ENCODE data around the gene ADAMTS16.

Gene ADAMTS16

GRCh38 chr5:5139777-5140478 lies at the start of gene ADAMTS16:
Gene ADAMTS16, plus strand, starts transcription at chr5:5140330. Its CDS starts 138 bp downstream, at chr5:5140468.
- ATAC-seq (no peak), DNase-seq (no peak)
- Mint-ChIP-seq H3K4me3 (peak within 1 kb of the TSS in 1 of 2 donors; percentile 29), H3K4me1 (peaks cover 8% of the 10 kb centered on the region), H3K27me3 (peaks cover 44% of the 10 kb centered on the region), H3K27ac (no peak within 1 kb of the TSS), H3K9me3 (no peaks in the 10 kb centered on the region)

- Mint-ChIP-seq H3K9me3 (no peaks in the 10 kb centered on the region), H3K27me3 (no peaks in the 10 kb centered on the region)
Observed at GRCh38 chr5:5092149-5092548, 48.0 kb upstream of the ADAMTS16 start.

GRCh38 chr5:5100635-5101034 lies 39.5 kb upstream of the ADAMTS16 start:
- no peak overlapping the region for H3K27ac Mint-ChIP-seq
- H3K4me3 Mint-ChIP-seq, result no peak overlapping the region
- H3K9me3 Mint-ChIP-seq, result peaks cover 5 to 22% of the 10 kb centered on the region in 2 donors
- H3K27me3 Mint-ChIP-seq, result no peaks in the 10 kb centered on the region
- ATAC-seq (no peak), DNase-seq (no peak)
- no peaks in the 10 kb centered on the region for H3K4me1 Mint-ChIP-seq

More at GRCh38 chr5:5092149-5092548, 48.0 kb upstream of the ADAMTS16 start:
- H3K27ac Mint-ChIP-seq, result no peak overlapping the region
- H3K4me3 Mint-ChIP-seq, result no peak overlapping the region
- ATAC-seq, result no peak
- no peak for DNase-seq
- H3K4me1 Mint-ChIP-seq, result no peaks in the 10 kb centered on the region

- Mint-ChIP-seq H3K27me3 (no peaks in the 10 kb centered on the region), H3K4me3 (no peak overlapping the region), H3K9me3 (peaks cover 5 to 22% of the 10 kb centered on the region in 2 donors), H3K4me1 (no peaks in the 10 kb centered on the region), H3K27ac (no peak overlapping the region)
- DNase-seq (no peak), ATAC-seq (no peak)
Observed at GRCh38 chr5:5101676-5102075, 38.5 kb upstream of the ADAMTS16 start.

GRCh38 chr5:5103245-5103644 lies 36.9 kb upstream of the ADAMTS16 start:
- Mint-ChIP-seq H3K4me1 (no peaks in the 10 kb centered on the region), H3K27me3 (no peaks in the 10 kb centered on the region), H3K27ac (no peak overlapping the region), H3K9me3 (peaks cover 5 to 22% of the 10 kb centered on the region in 2 donors), H3K4me3 (no peak overlapping the region)
- DNase-seq (no peak), ATAC-seq (no peak)

GRCh38 chr5:5104550-5104949 lies 35.6 kb upstream of the ADAMTS16 start:
- DNase-seq (no peak), ATAC-seq (no peak)
- Mint-ChIP-seq H3K27ac (no peak overlapping the region), H3K4me1 (no peaks in the 10 kb centered on the region), H3K4me3 (no peak overlapping the region), H3K9me3 (peaks cover 0 to 16% of the 10 kb centered on the region in 2 donors), H3K27me3 (no peaks in the 10 kb centered on the region)

GRCh38 chr5:5105531-5105930 lies 34.6 kb upstream of the ADAMTS16 start:
- Mint-ChIP-seq H3K27me3 (no peaks in the 10 kb centered on the region), H3K9me3 (peaks cover 0 to 16% of the 10 kb centered on the region in 2 donors), H3K27ac (no peak overlapping the region), H3K4me1 (no peaks in the 10 kb centered on the region), H3K4me3 (no peak overlapping the region)
- DNase-seq, result no peak
- ATAC-seq, result no peak

GRCh38 chr5:5116956-5117355 lies 23.2 kb upstream of the ADAMTS16 start:
- Mint-ChIP-seq H3K9me3 (peaks cover 14 to 24% of the 10 kb centered on the region in 2 donors), H3K27me3 (peaks cover 9% of the 10 kb centered on the region), H3K4me1 (no peaks in the 10 kb centered on the region), H3K27ac (no peak overlapping the region), H3K4me3 (no peak overlapping the region)
- no peak for DNase-seq
- peak; percentile 82 for ATAC-seq

- Mint-ChIP-seq H3K27ac (no peak overlapping the region), H3K4me1 (no peaks in the 10 kb centered on the region), H3K9me3 (peaks cover 1 to 18% of the 10 kb centered on the region in 2 donors), H3K4me3 (no peak overlapping the region), H3K27me3 (peaks cover 14% of the 10 kb centered on the region)
- ATAC-seq (no peak), DNase-seq (no peak)
Observed at GRCh38 chr5:5122776-5123175, 17.4 kb upstream of the ADAMTS16 start.

- no peak for ATAC-seq
- Mint-ChIP-seq H3K4me3 (no peak overlapping the region), H3K9me3 (peaks cover 0 to 8% of the 10 kb centered on the region in 2 donors), H3K4me1 (no peaks in the 10 kb centered on the region), H3K27me3 (peaks cover 14% of the 10 kb centered on the region), H3K27ac (no peak overlapping the region)
- no peak for DNase-seq
Observed at GRCh38 chr5:5124231-5124630, 15.9 kb upstream of the ADAMTS16 start.

GRCh38 chr5:5126444-5126843 lies 13.7 kb upstream of the ADAMTS16 start:
- no peaks in the 10 kb centered on the region for H3K4me1 Mint-ChIP-seq
- H3K27ac Mint-ChIP-seq, result no peak overlapping the region
- H3K9me3 Mint-ChIP-seq, result no peaks in the 10 kb centered on the region
- no peak overlapping the region for H3K4me3 Mint-ChIP-seq
- H3K27me3 Mint-ChIP-seq, result peaks cover 6% of the 10 kb centered on the region
- no peak for ATAC-seq
- DNase-seq, result no peak

GRCh38 chr5:5128766-5129165 lies 11.4 kb upstream of the ADAMTS16 start:
- no peak for ATAC-seq
- peaks cover 0 to 3% of the 10 kb centered on the region in 2 donors for H3K9me3 Mint-ChIP-seq
- DNase-seq, result no peak
- H3K27ac Mint-ChIP-seq, result no peak overlapping the region
- H3K27me3 Mint-ChIP-seq, result peaks cover 6% of the 10 kb centered on the region
- H3K4me3 Mint-ChIP-seq, result no peak overlapping the region
- H3K4me1 Mint-ChIP-seq, result no peaks in the 10 kb centered on the region

GRCh38 chr5:5132234-5132633 lies 7.9 kb upstream of the ADAMTS16 start:
- DNase-seq (no peak), ATAC-seq (no peak)
- Mint-ChIP-seq H3K4me3 (no peak overlapping the region), H3K27me3 (no peaks in the 10 kb centered on the region), H3K4me1 (no peaks in the 10 kb centered on the region), H3K27ac (no peak overlapping the region), H3K9me3 (peaks cover 0 to 8% of the 10 kb centered on the region in 2 donors)

GRCh38 chr5:5132693-5133295 lies 7.3 kb upstream of the ADAMTS16 start:
- ATAC-seq (no peak), DNase-seq (no peak)
- Mint-ChIP-seq H3K4me3 (no peak overlapping the region), H3K27ac (no peak overlapping the region), H3K9me3 (peaks cover 0 to 8% of the 10 kb centered on the region in 2 donors), H3K27me3 (no peaks in the 10 kb centered on the region), H3K4me1 (no peaks in the 10 kb centered on the region)

- H3K9me3 Mint-ChIP-seq, result peaks cover 0 to 8% of the 10 kb centered on the region in 2 donors
- ATAC-seq, result no peak
- peaks cover 12% of the 10 kb centered on the region for H3K27me3 Mint-ChIP-seq
- H3K27ac Mint-ChIP-seq, result no peak overlapping the region
- DNase-seq, result no peak
- no peak overlapping the region for H3K4me3 Mint-ChIP-seq
- H3K4me1 Mint-ChIP-seq, result no peaks in the 10 kb centered on the region
Observed at GRCh38 chr5:5134107-5134506, 6.0 kb upstream of the ADAMTS16 start.

- peaks cover 27% of the 10 kb centered on the region for H3K27me3 Mint-ChIP-seq
- ATAC-seq, result no peak
- H3K9me3 Mint-ChIP-seq, result peaks cover 0 to 8% of the 10 kb centered on the region in 2 donors
Observed at GRCh38 chr5:5135957-5136676, 4.0 kb upstream of the ADAMTS16 start.

More at GRCh38 chr5:5135957-5136676, 4.0 kb upstream of the ADAMTS16 start:
- H3K27ac Mint-ChIP-seq, result no peak overlapping the region
- peaks cover 6% of the 10 kb centered on the region for H3K4me1 Mint-ChIP-seq
- no peak for DNase-seq
- no peak overlapping the region for H3K4me3 Mint-ChIP-seq

Data from stimulated activated naive CD8-positive, alpha-beta T cell treated with anti-CD3 and anti-CD28 coated beads, Interleukin-15, amount 100 ng/mL, for 72 hours (primary cell).